K562 (cell line): ENCODE data around the gene DDX23. TPM values are rescaled to one million over a fixed set of nuclear protein-coding genes. Genes with fewer than 3 reads are reported as not detected.

ENCODE experiments used
- ATF6 ChIP-seq: sonication (generic); formaldehyde crosslinking; IDR thresholded peaks from 2 replicates; pipeline ENCODE4 v1.4.0; 2020; ENCODE audit warnings: mild to moderate bottlenecking, missing genetic modification reagents
- BACH1 ChIP-seq: fragments of 200-800 bp; sonication (Bioruptor generic); IDR thresholded peaks from 2 replicates; pipeline ENCODE4 v1.6.1; 2016; ENCODE audit warnings: missing genetic modification characterization, missing compliant biosample characterization
- CREM ChIP-seq: IDR thresholded peaks from 2 replicates; pipeline ENCODE4 v1.6.1; 2014; ENCODE audit warnings: antibody characterized with exemption, low read depth
- CXXC5 ChIP-seq: fragments of 250-450 bp; sonication (Bioruptor Pico); IDR thresholded peaks from 2 replicates; pipeline ENCODE4 v1.8.0; 2022; ENCODE audit warnings: inconsistent platforms, mild to moderate bottlenecking, moderate library complexity
- HCFC1 ChIP-seq: IDR thresholded peaks from 2 replicates; pipeline ENCODE4 v1.6.1; 2012; ENCODE audit warnings: low read depth, low read length, improper control_type of control experiment
- JUND ChIP-seq, 2 experiments: IDR thresholded peaks; 2 replicates in 1 of 2; 3 replicates in 1 of 2; pipeline ENCODE4 v1.6.1; 2011; ENCODE audit warnings: borderline replicate concordance in 2 of 2, low read depth in 2 of 2, low read length in 2 of 2, improper control_type of control experiment in 1 of 2, missing biosample characterization in 1 of 2, missing genetic modification characterization in 1 of 2, missing genetic modification reagents in 1 of 2
- MCM3 ChIP-seq: fragments of 450-650 bp; IDR thresholded peaks from 2 replicates; pipeline ENCODE4 v1.6.1; 2016
- NCOA2 ChIP-seq, 2 experiments: fragments of 450-650 bp; IDR thresholded peaks; 2 replicates each; pipeline ENCODE4 v1.6.1; 2018; ENCODE audit warnings: mild to moderate bottlenecking in 2 of 2, moderate library complexity in 1 of 2; ENCODE audit not compliant: partially characterized antibody in 2 of 2
- NFE2 ChIP-seq: IDR thresholded peaks from 2 replicates; pipeline ENCODE4 v1.6.1; 2014; ENCODE audit warnings: antibody characterized with exemption, low read depth
- PPARD ChIP-seq: fragments of 250-450 bp; sonication (Bioruptor Pico); IDR thresholded peaks from 2 replicates; pipeline ENCODE4 v1.8.0; 2022; ENCODE audit warnings: inconsistent platforms, mild to moderate bottlenecking, moderate library complexity
- SMARCA5 ChIP-seq: fragments of 450-650 bp; IDR thresholded peaks from 2 replicates; pipeline ENCODE4 v1.6.1; 2016
- SMC3 ChIP-seq: conservative IDR thresholded peaks from 2 replicates; pipeline ENCODE4 v1.6.1; 2011; ENCODE audit warnings: low read depth, low read length, improper control_type of control experiment; ENCODE audit not compliant: insufficient read depth
- SRSF7 ChIP-seq: fragments of 200-400 bp; formaldehyde crosslinking; optimal IDR thresholded peaks from 2 replicates; pipeline ENCODE3; 2017; ENCODE audit warnings: mild to moderate bottlenecking, low read depth, low read length
- STAT5B ChIP-seq: fragments of 250-450 bp; sonication (Bioruptor Pico); IDR thresholded peaks from 2 replicates; pipeline ENCODE4 v1.8.0; 2021; ENCODE audit warnings: mild to moderate bottlenecking, inconsistent platforms
- TFAP4 ChIP-seq: sonication (generic); formaldehyde crosslinking; IDR thresholded peaks from 2 replicates; pipeline ENCODE4 v1.8.0; 2022; ENCODE audit warnings: missing genetic modification reagents, mild to moderate bottlenecking, moderate library complexity, borderline replicate concordance
- TFE3 ChIP-seq: fragments of 450-650 bp; formaldehyde crosslinking; IDR thresholded peaks from 2 replicates; pipeline ENCODE4 v1.4.0; 2020; ENCODE audit warnings: mild to moderate bottlenecking, mixed read lengths
- THRA ChIP-seq: fragments of 450-650 bp; IDR thresholded peaks from 2 replicates; pipeline ENCODE4 v1.6.1; 2017; ENCODE audit warnings: mild to moderate bottlenecking, moderate library complexity
- ZC3H8 ChIP-seq: fragments of 450-650 bp; IDR thresholded peaks from 2 replicates; pipeline ENCODE4 v1.6.1; 2017
- ZEB2 ChIP-seq: fragments of 450-650 bp; IDR thresholded peaks from 2 replicates; pipeline ENCODE4 v1.6.1; 2016
- ZFP30 ChIP-seq: fragments of 250-450 bp; sonication (Bioruptor Pico); IDR thresholded peaks from 2 replicates; pipeline ENCODE4 v1.8.0; 2022; ENCODE audit warnings: moderate library complexity, mild to moderate bottlenecking, inconsistent platforms, borderline replicate concordance
- ZNF146 ChIP-seq: IDR thresholded peaks from one replicate; pipeline ENCODE4 v1.6.1; 2018; ENCODE audit warnings: missing compliant biosample characterization; ENCODE audit not compliant: unreplicated experiment
- ZNF217 ChIP-seq: sonication (generic); formaldehyde crosslinking; IDR thresholded peaks from 2 replicates; pipeline ENCODE4 v1.8.0; 2022; ENCODE audit warnings: mild to moderate bottlenecking, missing genetic modification reagents
- ZNF263 ChIP-seq: sonication (generic); formaldehyde crosslinking; IDR thresholded peaks from 2 replicates; pipeline ENCODE4 v1.8.0; 2022; ENCODE audit warnings: mild to moderate bottlenecking, missing genetic modification reagents, borderline replicate concordance
- ZNF586 ChIP-seq: fragments of 450-650 bp; formaldehyde crosslinking; conservative IDR thresholded peaks from 2 replicates; pipeline ENCODE4 v1.4.0; 2020; ENCODE audit warnings: mild to moderate bottlenecking, moderate library complexity
- polyA plus RNA-seq, 8 experiments: library from polyadenylated mRNA; depleted of rRNA in 4 of 8; stranded (reverse) in 5 of 8; unstranded in 3 of 8; fragments of >200 nt; fragmentation: Nextera tagmentation in 2 of 8; fragmentation: Illumina TruSeq in 1 of 8; extraction: Ambion mirVana in 2 of 8; extraction: Trizol in 1 of 8; gene quantifications; 2 replicates each; pipeline versions ENCODE4 v1.2.1 to v1.2.3, GENCODE V29; 2011 to 2014; ENCODE audit warnings: inconsistent platforms in 1 of 8, missing spikeins in 1 of 8
- total RNA-seq, 7 experiments: library from RNA; depleted of rRNA in 6 of 7; stranded (reverse); fragments of >200 nt in 6 of 7; fragmentation: Illumina TruSeq in 2 of 7; extraction: Trizol in 2 of 7; gene quantifications; 2 replicates each; pipeline versions ENCODE4 v1.2.1 to v1.2.3, GENCODE V29; 2011 to 2021; ENCODE audit warnings: low replicate concordance in 1 of 7

DDX23 gene
- total and polyA plus RNA-seq, 9 of the 15 experiments (the other 6 are each of a cell fraction or from before 2014, with no cell fraction given), result 32.4 to 138 (median 104) TPM

GRCh38 chr12:48890657-48891418, 38.9 kb upstream of the DDX23 start (continued):
- TF ChIP-seq ATF6 (CRISPR knock-in tag) (no peak), PPARD (no peak), BACH1 (tag) (no peak), THRA (no peak), TFAP4 (CRISPR knock-in tag) (peak; percentile 69; the same call in 1 of the 2 replicates), SMARCA5 (no peak), ZNF146 (no peak), NFE2 (no peak), ZC3H8 (no peak), MCM3 (no peak), ZNF263 (CRISPR knock-in tag) (peak; percentile 45; the same call in 1 of the 2 replicates), SRSF7 (no peak), HCFC1 (0 out of 2 replicates have a peak, but pooled peaks have one; percentile 16), SMC3 (peak; percentile 89), ZNF586 (CRISPR knock-in tag) (no peak), STAT5B (CRISPR knock-in tag) (no peak), TFE3 (CRISPR knock-in tag) (no peak), CXXC5 (CRISPR knock-in tag) (peak; percentile 38; the same call in 1 of the 2 replicates), ZEB2 (no peak), ZNF217 (CRISPR knock-in tag) (no peak), CREM (0 out of 2 replicates have a peak, but pooled peaks have one; percentile 14), NCOA2 (IDR thresholded peaks at IDR 0.05; ENCODE audit: partially characterized antibody in 2 of 2) (no peak), ZFP30 (CRISPR knock-in tag) (no peak), JUND (IDR thresholded peaks at IDR 0.05; ENCODE audit: borderline replicate concordance, low read depth, low read length) (0 out of 2 replicates have a peak, but pooled peaks have one; percentile 25), JUND (tag; IDR thresholded peaks at IDR 0.05; ENCODE audit: borderline replicate concordance, low read depth, low read length) (no peak)
